ENCODE results near the gene GK. TPM values are rescaled to one million over a fixed set of nuclear protein-coding genes. Genes with fewer than 3 reads are reported as not detected.
A peak's percentile ranks its signal among the peaks of the same experiment; 100 is the strongest.

The GK gene
- total RNA-seq, 6 experiments from 2014 or later, result 23.6 to 121 (median 73.2) TPM

GRCh38 chrX:30673884-30674598 is 20.8 kb downstream of the GK start:
- TF ChIP-seq POLR2A (IDR thresholded peaks at IDR 0.05) (no peak), CTCF (IDR thresholded peaks at IDR 0.05) (no peak)
- H3K9me3 ChIP-seq, result no peaks in the 10 kb centered on the region
- H3K27ac ChIP-seq, result no peak overlapping the region
- H3K27me3 ChIP-seq, result no peaks in the 10 kb centered on the region
- peaks cover 0 to 3% (median 0%) of the 10 kb centered on the region in 4 donors for H3K4me1 ChIP-seq
- ATAC-seq (peak in 1 of 4 donors; percentile 14), DNase-seq (no peak)
- H3K4me3 ChIP-seq, result no peak overlapping the region
- H3K36me3 ChIP-seq, result no peaks in the 10 kb centered on the region
- WGBS (ENCODE audit: insufficient coverage, low coverage, low lambda C conversion rate, missing lambda C conversion rate), result 42% methylated on average over 2 of the region's 2 CpGs
- intact Hi-C loops (cut with DNase I), result no loop called here

GRCh38 chrX:30674799-30675198 is 21.6 kb downstream of the GK start:
- intact Hi-C loops (cut with DNase I), result no loop called here
- Histone ChIP-seq H3K27ac (no peak overlapping the region), H3K27me3 (no peaks in the 10 kb centered on the region), H3K9me3 (no peaks in the 10 kb centered on the region), H3K36me3 (no peaks in the 10 kb centered on the region), H3K4me3 (no peak overlapping the region), H3K4me1 (peaks cover 0 to 8% (median 0%) of the 10 kb centered on the region in 4 donors)
- WGBS (ENCODE audit: insufficient coverage, low coverage, low lambda C conversion rate, missing lambda C conversion rate), result 68% methylated on average over 3 of the region's 3 CpGs
- TF ChIP-seq POLR2A (IDR thresholded peaks at IDR 0.05) (no peak), CTCF (IDR thresholded peaks at IDR 0.05) (no peak)
- no peak for DNase-seq
- no peak for ATAC-seq

GRCh38 chrX:30679369-30679768 is 26.1 kb downstream of the GK start:
- DNase-seq, result peak in 1 of 3 donors; percentile 47
- ATAC-seq, result peak; percentile 29 to 73 (median 44)
- no peaks in the 10 kb centered on the region for H3K9me3 ChIP-seq

GRCh38 chrX:30680618-30681017 is 27.4 kb downstream of the GK start:
- intact Hi-C loops (cut with DNase I), result no loop called here
- TF ChIP-seq CTCF (IDR thresholded peaks at IDR 0.05) (no peak), POLR2A (IDR thresholded peaks at IDR 0.05) (no peak)
- Histone ChIP-seq H3K4me1 (peaks cover 0 to 5% (median 2%) of the 10 kb centered on the region in 4 donors), H3K4me3 (no peak overlapping the region), H3K9me3 (no peaks in the 10 kb centered on the region), H3K27me3 (no peaks in the 10 kb centered on the region), H3K36me3 (no peaks in the 10 kb centered on the region), H3K27ac (peak overlapping the region; percentile 28 to 50 (median 30))
- ATAC-seq (peak; percentile 79 to 92 (median 90)), DNase-seq (peak in 1 of 3 donors; percentile 63)
- WGBS (ENCODE audit: insufficient coverage, low coverage, low lambda C conversion rate, missing lambda C conversion rate), result 50% methylated on average over 1 of the region's 1 CpG

More at GRCh38 chrX:30679369-30679768, 26.1 kb downstream of the GK start:
- Histone ChIP-seq H3K4me3 (no peak overlapping the region), H3K4me1 (peaks cover 0 to 5% (median 0%) of the 10 kb centered on the region in 4 donors), H3K27me3 (no peaks in the 10 kb centered on the region), H3K36me3 (no peaks in the 10 kb centered on the region), H3K27ac (peak overlapping the region; percentile 6 to 49 (median 19))
- WGBS (ENCODE audit: insufficient coverage, low coverage, low lambda C conversion rate, missing lambda C conversion rate), result 23% methylated on average over 6 of the region's 6 CpGs
- TF ChIP-seq POLR2A (IDR thresholded peaks at IDR 0.05) (no peak), CTCF (IDR thresholded peaks at IDR 0.05) (no peak)
- intact Hi-C loops (cut with DNase I), result no loop called here

Data from right lobe of liver (tissue), 6 donors.